22Rv1 (cell line): ENCODE measurements around the gene IMPA2.

Experiments
- CTCF ChIP-seq: fragments of 450-650 bp; IDR thresholded peaks from 2 replicates; pipeline ENCODE4 v1.5.1; 2017; ENCODE audit warnings: mild to moderate bottlenecking
- ZFX ChIP-seq: fragments of 450-650 bp; IDR thresholded peaks from 2 replicates; pipeline ENCODE4 v1.6.1; 2017; ENCODE audit warnings: antibody characterized with exemption, borderline replicate concordance

DNA sequence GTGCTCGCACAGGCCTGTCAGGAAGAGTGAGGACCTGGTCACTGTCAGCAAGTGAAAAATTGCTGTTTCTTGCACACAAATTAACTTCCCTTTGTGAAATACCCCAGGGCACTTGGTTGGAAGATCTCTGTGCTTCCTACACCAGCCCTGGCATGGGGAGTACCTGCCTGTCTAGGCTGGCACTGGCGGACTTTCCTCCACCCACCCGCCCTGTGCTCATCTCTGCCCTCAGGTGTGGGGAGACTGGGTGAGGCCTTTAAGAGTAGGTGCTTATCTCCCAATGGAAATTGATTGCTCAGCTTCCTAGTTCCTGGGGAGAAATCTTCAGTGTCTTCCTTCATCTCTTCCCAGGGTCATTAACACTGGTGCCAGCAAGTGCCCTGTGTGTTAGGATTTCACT is 42.1 kb downstream of the IMPA2 start:
- no peak for TF ChIP-seq CTCF
- no peak for TF ChIP-seq ZFX
